HCT116 (cell line): Measurements from ENCODE around the gene SNX13. TPM values are rescaled to one million over a fixed set of nuclear protein-coding genes. Genes with fewer than 3 reads are reported as not detected.

Experiments used
- ATAC-seq: fragments of 200-7000 bp; cut with Tn5 transposase; 2 replicates; pipeline ENCODE4 v1.9.1; 2020; ENCODE audit warnings: mild to moderate bottlenecking, moderate library complexity
- BruUV-seq: library from RNA; stranded (reverse); fragments of 400-500 nt; replicated peaks from 2 replicates; lab custom pipeline; 2021; lab: Mats Ljungman, UMichigan
- CTCF ChIA-PET: fragments of 300-600 bp; sonication (Branson Sonifier 250); formaldehyde crosslinking; loops from one replicate; lab custom pipeline; 2021; ENCODE audit warnings: antibody characterized with exemption; lab: Charles Lee
- POLR2A ChIA-PET: fragments of 300-600, 350-600 bp; sonication (Branson Sonifier 250); formaldehyde crosslinking; loops from one replicate; lab custom pipeline; 2021; ENCODE audit warnings: antibody characterized with exemption; lab: Charles Lee
- RAD21 ChIA-PET, 2 experiments: fragments of 300-600 bp; sonication (Branson Sonifier 250); formaldehyde crosslinking; loops; one replicate each; lab custom pipeline; 2023; ENCODE audit warnings: low total read pairs in 2 of 2; ENCODE audit not compliant: uncharacterized antibody in 2 of 2, unreplicated experiment in 2 of 2, low non-redundant PET in 1 of 2; lab: Charles Lee
- DNase-seq: peaks from one replicate; pipeline ENCODE4 v3.0.0-alpha.2; 2010; ENCODE audit warnings: low read depth, low spot score
- H2AFZ ChIP-seq: fragments of 200-600 bp; shearing (Covaris generic), sonication (generic); 2 replicates; pipeline ENCODE4 v1.6.1; 2017; ENCODE audit warnings: low read depth, mixed run types, mixed read lengths, antibody characterized with exemption, low read length; ENCODE audit not compliant: poor library complexity, severe bottlenecking
- H3K27ac ChIP-seq: 2 replicates; pipeline ENCODE4 v1.5.1; 2012; ENCODE audit warnings: low read depth, low read length
- H3K27me3 ChIP-seq: fragments of 200-600 bp; sonication (generic); 2 replicates; pipeline ENCODE4 v1.6.1; 2016; ENCODE audit warnings: mixed run types, low read length, mixed read lengths; ENCODE audit not compliant: insufficient read depth
- H3K36me3 ChIP-seq, 2 experiments: fragments of 200-500 bp in 1 of 2; fragments of 200-600 bp in 1 of 2; sonication (Bioruptor generic) in 1 of 2; sonication (generic) in 1 of 2; 2 replicates each; pipeline versions ENCODE4 v1.5.1 to v1.6.1; 2014 to 2016; ENCODE audit warnings: low read length in 2 of 2, inconsistent platforms in 1 of 2, mixed read lengths in 1 of 2, mixed run types in 1 of 2; ENCODE audit not compliant: insufficient read depth in 2 of 2, control insufficient read depth in 1 of 2
- H3K4me1 ChIP-seq, 2 experiments: fragments of 200-600 bp in 1 of 2; sonication (generic) in 1 of 2; 2 replicates each; pipeline versions ENCODE4 v1.5.1 to v1.6.1; 2012 to 2017; ENCODE audit warnings: low read length in 2 of 2, inconsistent platforms in 1 of 2, mild to moderate bottlenecking in 1 of 2, mixed read lengths in 1 of 2, mixed run types in 1 of 2, moderate library complexity in 1 of 2; ENCODE audit not compliant: insufficient read depth in 2 of 2, control insufficient read depth in 1 of 2
- H3K4me2 ChIP-seq: fragments of 200-600 bp; sonication (generic); 2 replicates; pipeline ENCODE4 v1.6.1; 2017; ENCODE audit warnings: mixed run types, low read length, mixed read lengths
- H3K4me3 ChIP-seq, 2 experiments: fragments of 200-600 bp in 1 of 2; sonication (generic) in 1 of 2; replicated peaks in 1 of 2; 2 replicates each; pipeline ENCODE4 v1.5.1; 2011 to 2016; ENCODE audit warnings: low read length in 2 of 2, control low read depth in 1 of 2, low read depth in 1 of 2, mild to moderate bottlenecking in 1 of 2, mixed read lengths in 1 of 2, mixed run types in 1 of 2
- H3K79me2 ChIP-seq: fragments of 200-600 bp; sonication (generic); 2 replicates; pipeline ENCODE4 v1.6.1; 2017; ENCODE audit warnings: mild to moderate bottlenecking, mixed run types, low read length, moderate library complexity, mixed read lengths; ENCODE audit not compliant: insufficient read depth
- H3K9ac ChIP-seq: fragments of 200-600 bp; sonication (generic); 2 replicates; pipeline ENCODE4 v1.6.1; 2016; ENCODE audit warnings: low read length, mixed read lengths
- H3K9me2 ChIP-seq: fragments of 200-600 bp; sonication (generic), shearing (Covaris generic); 2 replicates; pipeline ENCODE4 v1.6.1; 2017; ENCODE audit warnings: mixed run types, mild to moderate bottlenecking, moderate library complexity; ENCODE audit not compliant: insufficient read depth
- H3K9me3 ChIP-seq, 2 experiments: fragments of 200-500 bp in 1 of 2; fragments of 200-600 bp in 1 of 2; sonication (Bioruptor generic) in 1 of 2; sonication (generic) in 1 of 2; 2 replicates each; pipeline ENCODE4 v1.6.1; 2014 to 2017; ENCODE audit warnings: low read length in 2 of 2, mixed read lengths in 2 of 2, inconsistent platforms in 1 of 2, low read depth in 1 of 2, mild to moderate bottlenecking in 1 of 2, mixed run types in 1 of 2, moderate library complexity in 1 of 2; ENCODE audit not compliant: control insufficient read depth in 1 of 2, insufficient read depth in 1 of 2
- H4K20me1 ChIP-seq: fragments of 200-600 bp; sonication (generic), shearing (Covaris generic); 2 replicates; pipeline ENCODE4 v1.6.1; 2017; ENCODE audit warnings: mixed run types, mild to moderate bottlenecking, moderate library complexity; ENCODE audit not compliant: insufficient read depth
- CBX3 ChIP-seq: IDR thresholded peaks from 2 replicates; pipeline ENCODE4 v1.6.1; 2012; ENCODE audit warnings: low read depth
- CEBPB ChIP-seq: IDR thresholded peaks from 2 replicates; pipeline ENCODE4 v1.6.1; 2012; ENCODE audit warnings: low read depth
- EGR1 ChIP-seq: IDR thresholded peaks from 2 replicates; pipeline ENCODE4 v1.6.1; 2012; ENCODE audit warnings: low read depth
- EZH2phosphoT487 ChIP-seq: fragments of 200-600 bp; IDR thresholded peaks from 2 replicates; pipeline ENCODE4 v1.6.1; 2018; ENCODE audit warnings: antibody characterized with exemption, borderline replicate concordance
- FOSL1 ChIP-seq: IDR thresholded peaks from 2 replicates; pipeline ENCODE4 v1.6.1; 2012; ENCODE audit warnings: low read depth
- POLR2AphosphoS5 ChIP-seq: IDR thresholded peaks from 2 replicates; pipeline ENCODE4 v1.6.1; 2011; ENCODE audit warnings: mild to moderate bottlenecking, low read depth, low read length, moderate library complexity
- SP1 ChIP-seq: IDR thresholded peaks from 2 replicates; pipeline ENCODE4 v1.6.1; 2012; ENCODE audit warnings: low read depth
- SRF ChIP-seq: IDR thresholded peaks from 2 replicates; pipeline ENCODE4 v1.6.1; 2012; ENCODE audit warnings: low read depth
- YY1 ChIP-seq: IDR thresholded peaks from 2 replicates; pipeline ENCODE4 v1.6.1; 2011; ENCODE audit warnings: low read length, low read depth, moderate library complexity, mild to moderate bottlenecking; ENCODE audit not compliant: insufficient replicate concordance; ENCODE audit errors: extremely low read depth
- ZFX ChIP-seq: fragments of 450-650 bp; IDR thresholded peaks from 2 replicates; pipeline ENCODE4 v1.6.1; 2017
- intact Hi-C: fragments of 100-400 bp; cut with micrococcal nuclease; formaldehyde crosslinking; loops from 2 replicates; pipeline ENCODE4 v1.10.0; 2022
- total RNA-seq: library from RNA; stranded (reverse); gene quantifications from one replicate; pipeline ENCODE4 v1.2.1, GENCODE V29; 2021; ENCODE audit not compliant: unreplicated experiment
- TF ChIP-seq, protein P1 (sequence below): IDR thresholded peaks from 2 replicates; pipeline ENCODE4 v1.6.1; 2012
- TF ChIP-seq, protein P2 (sequence below), 3 experiments: fragments of 200-600 bp in 1 of 3; sonication (generic) in 1 of 3; IDR thresholded peaks in 2 of 3; conservative IDR thresholded peaks in 1 of 3; 2 replicates each; pipeline ENCODE4 v1.5.1; 2012 to 2017; ENCODE audit warnings: low read depth in 2 of 3, low read length in 2 of 3, antibody characterized with exemption in 1 of 3, borderline replicate concordance in 1 of 3, control low read depth in 1 of 3, mild to moderate bottlenecking in 1 of 3, mixed read lengths in 1 of 3, mixed run types in 1 of 3, moderate library complexity in 1 of 3; ENCODE audit not compliant: insufficient read depth in 1 of 3
- TF ChIP-seq, protein P3 (sequence below): IDR thresholded peaks from 2 replicates; pipeline ENCODE4 v1.6.1; 2012
- TF ChIP-seq, protein P4 (sequence below): IDR thresholded peaks from 2 replicates; pipeline ENCODE4 v1.6.1; 2011; ENCODE audit warnings: mild to moderate bottlenecking, low read length, moderate library complexity; ENCODE audit not compliant: insufficient replicate concordance; ENCODE audit errors: extremely low read depth

SNX13 gene
- total RNA-seq, 1 experiment from 2014 or later: 33.4 TPM

DNA sequence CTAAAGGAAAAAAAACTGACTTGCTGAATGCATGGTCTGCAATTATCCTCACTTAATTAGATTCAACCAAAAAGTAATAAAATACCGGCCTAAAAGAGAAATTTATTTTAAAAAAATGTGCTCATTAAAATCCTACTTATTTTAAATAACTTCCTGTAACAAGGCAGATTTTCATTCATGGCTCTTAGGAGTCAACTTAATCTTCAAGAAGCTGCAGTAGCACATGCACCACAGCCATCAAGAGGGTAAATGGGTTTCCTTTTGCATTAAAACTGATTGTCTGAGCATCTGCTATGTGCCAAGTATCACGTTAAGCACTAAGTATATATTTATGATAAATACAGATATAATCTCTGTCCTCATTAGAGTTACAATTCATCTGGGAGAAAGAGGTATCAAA, 69.9 kb downstream of the SNX13 start:
- ChIA-PET CTCF (no interaction called here), RAD21 (no interaction called here), POLR2A (no interaction called here)
- intact Hi-C loops: no loop called here
- TF ChIP-seq YY1 (no peak), POLR2AphosphoS5 (no peak), EGR1 (no peak), SP1 (no peak)
- TF ChIP-seq, protein P1, sequence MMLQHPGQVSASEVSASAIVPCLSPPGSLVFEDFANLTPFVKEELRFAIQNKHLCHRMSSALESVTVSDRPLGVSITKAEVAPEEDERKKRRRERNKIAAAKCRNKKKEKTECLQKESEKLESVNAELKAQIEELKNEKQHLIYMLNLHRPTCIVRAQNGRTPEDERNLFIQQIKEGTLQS: no peak
- TF ChIP-seq, protein P2, sequence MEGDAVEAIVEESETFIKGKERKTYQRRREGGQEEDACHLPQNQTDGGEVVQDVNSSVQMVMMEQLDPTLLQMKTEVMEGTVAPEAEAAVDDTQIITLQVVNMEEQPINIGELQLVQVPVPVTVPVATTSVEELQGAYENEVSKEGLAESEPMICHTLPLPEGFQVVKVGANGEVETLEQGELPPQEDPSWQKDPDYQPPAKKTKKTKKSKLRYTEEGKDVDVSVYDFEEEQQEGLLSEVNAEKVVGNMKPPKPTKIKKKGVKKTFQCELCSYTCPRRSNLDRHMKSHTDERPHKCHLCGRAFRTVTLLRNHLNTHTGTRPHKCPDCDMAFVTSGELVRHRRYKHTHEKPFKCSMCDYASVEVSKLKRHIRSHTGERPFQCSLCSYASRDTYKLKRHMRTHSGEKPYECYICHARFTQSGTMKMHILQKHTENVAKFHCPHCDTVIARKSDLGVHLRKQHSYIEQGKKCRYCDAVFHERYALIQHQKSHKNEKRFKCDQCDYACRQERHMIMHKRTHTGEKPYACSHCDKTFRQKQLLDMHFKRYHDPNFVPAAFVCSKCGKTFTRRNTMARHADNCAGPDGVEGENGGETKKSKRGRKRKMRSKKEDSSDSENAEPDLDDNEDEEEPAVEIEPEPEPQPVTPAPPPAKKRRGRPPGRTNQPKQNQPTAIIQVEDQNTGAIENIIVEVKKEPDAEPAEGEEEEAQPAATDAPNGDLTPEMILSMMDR (IDR thresholded peaks at IDR 0.05 in 2 of 3, conservative IDR thresholded peaks at IDR 0.05 in 1 of 3; ENCODE audit: borderline replicate concordance in 1 of 3, insufficient read depth in 1 of 3, low read depth in 2 of 3, low read length in 2 of 3): no peak
- TF ChIP-seq, protein P3, sequence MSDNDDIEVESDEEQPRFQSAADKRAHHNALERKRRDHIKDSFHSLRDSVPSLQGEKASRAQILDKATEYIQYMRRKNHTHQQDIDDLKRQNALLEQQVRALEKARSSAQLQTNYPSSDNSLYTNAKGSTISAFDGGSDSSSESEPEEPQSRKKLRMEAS: no peak
- Histone ChIP-seq H3K27ac (no peak overlapping the region), H3K4me3 (no peak overlapping the region), H3K36me3 (0 out of 4 replicates have a peak, but pooled peaks cover 0 to 2% of the 10 kb centered on the region in 2 experiments), H2AFZ (no peak overlapping the region), H3K9ac (no peak overlapping the region), H3K4me2 (no peak overlapping the region), H3K9me3 (no peaks in the 10 kb centered on the region), H3K79me2 (no peaks in the 10 kb centered on the region), H3K9me2 (no peaks in the 10 kb centered on the region), H4K20me1 (no peaks in the 10 kb centered on the region), H3K4me1 (no peaks in the 10 kb centered on the region), H3K27me3 (no peaks in the 10 kb centered on the region)
- no TSS peak for BruUV-seq
- DNase-seq: no peak
- no peak for ATAC-seq

DNA sequence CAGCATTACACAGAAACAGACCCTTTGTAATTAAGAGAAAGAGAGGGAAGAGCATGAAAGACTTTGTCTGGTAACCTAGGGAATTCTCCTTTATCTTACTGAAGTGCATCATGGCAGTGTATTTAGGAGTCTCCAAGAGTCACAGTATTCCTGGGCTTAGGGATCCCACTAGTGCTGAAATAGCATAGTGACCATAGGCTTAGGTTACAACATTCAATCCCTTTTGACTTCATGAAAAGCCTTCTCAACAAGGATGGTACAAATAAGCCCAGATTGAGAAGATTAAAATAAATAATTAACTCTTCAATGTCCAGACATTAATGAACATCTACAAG, 76.5 kb downstream of the SNX13 start:
- no peaks in the 10 kb centered on the region for H4K20me1 ChIP-seq
- POLR2A ChIA-PET: no interaction called here
- H3K9me3 ChIP-seq: no peaks in the 10 kb centered on the region
- H3K4me1 ChIP-seq: no peaks in the 10 kb centered on the region
- ATAC-seq (no peak), DNase-seq (no peak)
- CTCF ChIA-PET: no interaction called here
- no peak overlapping the region for H3K4me2 ChIP-seq
- H3K79me2 ChIP-seq: no peaks in the 10 kb centered on the region
- no peaks in the 10 kb centered on the region for H3K27me3 ChIP-seq
- no peak overlapping the region for H3K27ac ChIP-seq
- H3K36me3 ChIP-seq: no peaks in the 10 kb centered on the region
- RAD21 ChIA-PET: no interaction called here
- no peaks in the 10 kb centered on the region for H3K9me2 ChIP-seq
- H3K4me3 ChIP-seq: no peak overlapping the region
- intact Hi-C loops: no loop called here
- no peak overlapping the region for H3K9ac ChIP-seq
- H2AFZ ChIP-seq: no peak overlapping the region
- no TSS peak for BruUV-seq
- TF ChIP-seq SP1: no peak
- TF ChIP-seq, protein P2 (IDR thresholded peaks at IDR 0.05 in 2 of 3, conservative IDR thresholded peaks at IDR 0.05 in 1 of 3; ENCODE audit: borderline replicate concordance in 1 of 3, insufficient read depth in 1 of 3, low read depth in 2 of 3, low read length in 2 of 3): no peak
- TF ChIP-seq, protein P3: no peak
- TF ChIP-seq ZFX: no peak
- TF ChIP-seq FOSL1: no peak
- no peak for TF ChIP-seq CBX3
- no peak for TF ChIP-seq CEBPB
- TF ChIP-seq SRF: no peak
- TF ChIP-seq EZH2phosphoT487: no peak
- TF ChIP-seq, protein P4, sequence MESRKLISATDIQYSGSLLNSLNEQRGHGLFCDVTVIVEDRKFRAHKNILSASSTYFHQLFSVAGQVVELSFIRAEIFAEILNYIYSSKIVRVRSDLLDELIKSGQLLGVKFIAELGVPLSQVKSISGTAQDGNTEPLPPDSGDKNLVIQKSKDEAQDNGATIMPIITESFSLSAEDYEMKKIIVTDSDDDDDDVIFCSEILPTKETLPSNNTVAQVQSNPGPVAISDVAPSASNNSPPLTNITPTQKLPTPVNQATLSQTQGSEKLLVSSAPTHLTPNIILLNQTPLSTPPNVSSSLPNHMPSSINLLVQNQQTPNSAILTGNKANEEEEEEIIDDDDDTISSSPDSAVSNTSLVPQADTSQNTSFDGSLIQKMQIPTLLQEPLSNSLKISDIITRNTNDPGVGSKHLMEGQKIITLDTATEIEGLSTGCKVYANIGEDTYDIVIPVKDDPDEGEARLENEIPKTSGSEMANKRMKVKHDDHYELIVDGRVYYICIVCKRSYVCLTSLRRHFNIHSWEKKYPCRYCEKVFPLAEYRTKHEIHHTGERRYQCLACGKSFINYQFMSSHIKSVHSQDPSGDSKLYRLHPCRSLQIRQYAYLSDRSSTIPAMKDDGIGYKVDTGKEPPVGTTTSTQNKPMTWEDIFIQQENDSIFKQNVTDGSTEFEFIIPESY: no peak
